Activated CD4-positive, alpha-beta T cell treated with anti-CD3 and anti-CD28 coated beads for 48 hours (primary cell): ENCODE data around the gene PRR5L.

Experiments
- DNase-seq: peaks from one replicate; pipeline ENCODE4 v3.0.0-alpha.2; 2020

Gene PRR5L

GRCh38 chr11:36361472-36361871 lies 65.4 kb downstream of the PRR5L start:
- DNase-seq, result no peak

- DNase-seq, result no peak
Measured at GRCh38 chr11:36361901-36362391, 65.9 kb downstream of the PRR5L start.

- DNase-seq, result no peak
Measured at GRCh38 chr11:36362902-36363301, 66.8 kb downstream of the PRR5L start.

GRCh38 chr11:36363361-36364268 lies 67.5 kb downstream of the PRR5L start:
- DNase-seq, result no peak

- DNase-seq, result no peak
Measured at GRCh38 chr11:36364551-36365325, 68.7 kb downstream of the PRR5L start.

GRCh38 chr11:36365907-36366306 lies 69.8 kb downstream of the PRR5L start:
- DNase-seq, result no peak

GRCh38 chr11:36367806-36368680 lies 72.0 kb downstream of the PRR5L start:
- DNase-seq, result no peak

GRCh38 chr11:36371181-36371580 lies 75.1 kb downstream of the PRR5L start:
- DNase-seq, result no peak

GRCh38 chr11:36371590-36371989 lies 75.5 kb downstream of the PRR5L start:
- no peak for DNase-seq

- DNase-seq, result no peak
Measured at GRCh38 chr11:36372101-36372771, 76.1 kb downstream of the PRR5L start.

- DNase-seq, result no peak
Measured at GRCh38 chr11:36373016-36374010, 77.2 kb downstream of the PRR5L start.

GRCh38 chr11:36374726-36375125 lies 78.6 kb downstream of the PRR5L start:
- no peak for DNase-seq

- no peak for DNase-seq
Measured at GRCh38 chr11:36375353-36376008, 79.4 kb downstream of the PRR5L start.

GRCh38 chr11:36376009-36376887 lies 80.2 kb downstream of the PRR5L start:
- DNase-seq, result peak; percentile 38

GRCh38 chr11:36376888-36377758 lies 81.0 kb downstream of the PRR5L start:
- DNase-seq, result peak; percentile 69

- DNase-seq, result no peak
Measured at GRCh38 chr11:36377759-36378564, 81.9 kb downstream of the PRR5L start.

GRCh38 chr11:36379653-36380052 lies 83.6 kb downstream of the PRR5L start:
- DNase-seq, result no peak
